Kidney (tissue), 14 donors: ENCODE results near the gene FOXA1. TPM values are rescaled to one million over a fixed set of nuclear protein-coding genes. Genes with fewer than 3 reads are reported as not detected.

Experiments used
- DNase-seq, 5 donors: peaks; one replicate each; pipeline ENCODE4 v3.0.0-alpha.2; 2013 to 2020
- FAIRE-seq: peaks from 2 replicates; lab custom pipeline; 2012; peaks lifted over from hg19 to GRCh38; lab: Jason Lieb, UNC
- H3K27ac ChIP-seq, 2 donors: one replicate each; pipeline ENCODE4 v1.7.0; 2013; ENCODE audit warnings: low read depth in 2 of 2, low read length in 2 of 2, inconsistent platforms in 1 of 2
- H3K27me3 ChIP-seq: one replicate; pipeline ENCODE4 v1.7.1; 2013; ENCODE audit warnings: low read length, inconsistent platforms; ENCODE audit not compliant: control insufficient read depth, insufficient read depth
- H3K36me3 ChIP-seq, 3 donors: one replicate each; pipeline versions ENCODE4 v1.7.0 to v1.7.1; 2013; ENCODE audit warnings: low read length in 3 of 3, control low read depth in 1 of 3, inconsistent platforms in 1 of 3; ENCODE audit not compliant: insufficient read depth in 3 of 3, control insufficient read depth in 2 of 3
- H3K4me1 ChIP-seq, 3 donors: one replicate each; pipeline versions ENCODE4 v1.7.0 to v1.7.1; 2013; ENCODE audit warnings: low read length in 3 of 3, inconsistent platforms in 1 of 3, low read depth in 1 of 3; ENCODE audit not compliant: control insufficient read depth in 2 of 3, insufficient read depth in 2 of 3
- H3K4me3 ChIP-seq, 3 donors: one replicate each; pipeline versions ENCODE4 v1.7.0 to v1.8.1; 2013; ENCODE audit warnings: low read length in 3 of 3, control low read depth in 1 of 3, inconsistent platforms in 1 of 3
- H3K9ac ChIP-seq, 3 donors: one replicate each; pipeline versions ENCODE4 v1.7.0 to v1.7.1; 2013; ENCODE audit warnings: low read length in 3 of 3, control low read depth in 1 of 3, inconsistent platforms in 1 of 3
- H3K9me3 ChIP-seq, 3 donors: one replicate each; pipeline versions ENCODE4 v1.7.0 to v1.7.1; 2013; ENCODE audit warnings: low read length in 3 of 3, control low read depth in 1 of 3, inconsistent platforms in 1 of 3; ENCODE audit not compliant: control insufficient read depth in 2 of 3, insufficient read depth in 1 of 3
- intact Hi-C: fragments of 100-400 bp; cut with DNase I; formaldehyde crosslinking; loops from one replicate; pipeline ENCODE4 v1.11.1; 2022
- polyA plus RNA-seq: library from polyadenylated mRNA; stranded (reverse); fragments of 350-450 nt; fragmentation: Illumina TruSeq; extraction: RNeasy Lipid Tissue Mini Kit (QIAGEN cat#74804); gene quantifications from one replicate; pipeline ENCODE4 v1.2.3, GENCODE V29; 2014; ENCODE audit warnings: low read depth, low replicate concordance; ENCODE audit not compliant: insufficient read depth
- total RNA-seq: library from RNA; stranded (reverse); fragmentation: NEBNext Ultra II Directional; extraction: Animal tissue kit (Norgen Biotek cat#: 25700); gene quantifications from one replicate; pipeline ENCODE4 v1.2.1, GENCODE V29; 2021
- TF ChIP-seq, protein P1 (sequence below): IDR thresholded peaks from 3 replicates; pipeline ENCODE4 v1.5.1; 2012; ENCODE audit warnings: mild to moderate bottlenecking, moderate library complexity, borderline replicate concordance; ENCODE audit not compliant: insufficient read depth; ENCODE audit errors: extremely low read depth
- donor health status: control.
- donor health status: control.
- donor health status: control.
- donor health status: control.
- donor health status: control.
- donor health status: DM: yes; HTN: yes; CAD: no.
- donor health status: Normal renal cell carcinoma (clear cell type).

The FOXA1 gene
- total and polyA plus RNA-seq, 2 donors from 2014 or later = not detected

DNA sequence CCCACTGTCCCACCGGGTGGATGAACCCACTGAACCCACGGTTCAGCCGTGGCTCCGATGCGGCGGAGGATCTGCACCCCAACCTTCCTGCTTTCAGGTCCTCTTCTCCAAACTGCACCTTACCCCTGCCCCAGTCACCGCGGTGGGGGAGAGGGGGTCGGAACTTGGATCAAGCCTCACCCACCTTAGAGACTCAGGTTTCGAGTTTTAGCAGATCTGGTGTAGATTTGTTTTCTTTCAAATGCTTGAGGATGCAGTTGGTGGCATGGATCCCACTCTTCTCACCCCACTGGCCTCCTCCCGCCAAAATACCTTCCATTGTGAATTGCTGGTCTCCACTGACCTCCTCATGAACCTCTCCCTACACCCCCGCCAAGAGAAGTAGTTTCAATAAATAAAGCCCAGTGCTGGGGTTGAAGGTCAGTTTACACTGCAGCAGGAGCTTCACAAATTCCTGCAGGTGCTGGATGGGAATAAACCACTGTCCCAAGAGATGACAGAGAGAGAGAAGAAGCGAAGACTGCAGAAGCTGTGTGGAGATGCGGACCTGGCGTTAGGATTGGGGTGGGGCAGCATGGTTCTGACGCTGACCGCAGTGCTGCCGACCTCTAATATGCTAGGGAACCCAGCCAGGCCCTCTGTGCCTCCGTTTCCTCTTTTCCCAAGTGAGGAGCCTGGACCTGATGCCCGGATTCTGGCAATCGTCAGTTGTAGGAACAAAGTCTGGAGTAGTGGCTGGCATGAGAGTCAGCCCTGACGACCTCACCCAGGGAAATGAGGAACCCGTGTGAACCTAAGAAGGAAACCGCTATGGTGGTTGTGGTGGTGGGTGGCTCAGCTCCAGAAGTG, 7.8 kb upstream of the FOXA1 start:
- Histone ChIP-seq H3K9me3 (no peaks in the 10 kb centered on the region), H3K27me3 (peaks cover 77% of the 10 kb centered on the region), H3K27ac (no peak overlapping the region), H3K4me3 (no peak overlapping the region), H3K9ac (no peak overlapping the region), H3K36me3 (no peaks in the 10 kb centered on the region), H3K4me1 (peaks cover 0 to 3% (median 0%) of the 10 kb centered on the region in 3 donors)
- TF ChIP-seq, protein P1, sequence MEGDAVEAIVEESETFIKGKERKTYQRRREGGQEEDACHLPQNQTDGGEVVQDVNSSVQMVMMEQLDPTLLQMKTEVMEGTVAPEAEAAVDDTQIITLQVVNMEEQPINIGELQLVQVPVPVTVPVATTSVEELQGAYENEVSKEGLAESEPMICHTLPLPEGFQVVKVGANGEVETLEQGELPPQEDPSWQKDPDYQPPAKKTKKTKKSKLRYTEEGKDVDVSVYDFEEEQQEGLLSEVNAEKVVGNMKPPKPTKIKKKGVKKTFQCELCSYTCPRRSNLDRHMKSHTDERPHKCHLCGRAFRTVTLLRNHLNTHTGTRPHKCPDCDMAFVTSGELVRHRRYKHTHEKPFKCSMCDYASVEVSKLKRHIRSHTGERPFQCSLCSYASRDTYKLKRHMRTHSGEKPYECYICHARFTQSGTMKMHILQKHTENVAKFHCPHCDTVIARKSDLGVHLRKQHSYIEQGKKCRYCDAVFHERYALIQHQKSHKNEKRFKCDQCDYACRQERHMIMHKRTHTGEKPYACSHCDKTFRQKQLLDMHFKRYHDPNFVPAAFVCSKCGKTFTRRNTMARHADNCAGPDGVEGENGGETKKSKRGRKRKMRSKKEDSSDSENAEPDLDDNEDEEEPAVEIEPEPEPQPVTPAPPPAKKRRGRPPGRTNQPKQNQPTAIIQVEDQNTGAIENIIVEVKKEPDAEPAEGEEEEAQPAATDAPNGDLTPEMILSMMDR = no peak
- DNase-seq (peak in 2 of 5 donors; percentile 14), FAIRE-seq (no peak)
- intact Hi-C loops = no loop called here

DNA sequence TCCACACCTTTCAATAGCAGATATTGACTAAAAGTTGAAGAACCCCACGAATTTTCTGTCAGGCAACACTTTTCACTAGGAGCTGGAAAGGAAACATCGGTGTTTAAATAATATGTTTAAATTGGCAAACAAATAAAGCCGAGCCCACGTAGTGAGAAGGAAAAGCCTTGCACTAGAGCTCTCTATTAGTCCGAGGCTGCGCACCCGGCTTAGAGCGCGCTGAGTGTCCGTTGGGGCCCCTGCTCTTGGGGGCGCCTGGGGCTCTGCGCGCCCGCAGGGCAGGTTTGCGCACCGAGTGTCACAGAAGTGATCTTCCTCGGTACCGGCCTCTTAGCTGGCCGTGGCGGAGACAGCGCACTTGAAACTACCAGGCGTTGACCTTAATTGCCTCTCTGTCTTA, 6.8 kb upstream of the FOXA1 start:
- Histone ChIP-seq H3K9ac (no peak overlapping the region), H3K27ac (no peak overlapping the region), H3K4me1 (peaks cover 0 to 3% (median 0%) of the 10 kb centered on the region in 3 donors), H3K4me3 (no peak overlapping the region), H3K27me3 (peaks cover 86% of the 10 kb centered on the region), H3K36me3 (no peaks in the 10 kb centered on the region), H3K9me3 (no peaks in the 10 kb centered on the region)
- TF ChIP-seq, protein P1 = no peak
- DNase-seq (peak in 1 of 5 donors; percentile 8), FAIRE-seq (no peak)
- intact Hi-C loops = no loop called here

DNA sequence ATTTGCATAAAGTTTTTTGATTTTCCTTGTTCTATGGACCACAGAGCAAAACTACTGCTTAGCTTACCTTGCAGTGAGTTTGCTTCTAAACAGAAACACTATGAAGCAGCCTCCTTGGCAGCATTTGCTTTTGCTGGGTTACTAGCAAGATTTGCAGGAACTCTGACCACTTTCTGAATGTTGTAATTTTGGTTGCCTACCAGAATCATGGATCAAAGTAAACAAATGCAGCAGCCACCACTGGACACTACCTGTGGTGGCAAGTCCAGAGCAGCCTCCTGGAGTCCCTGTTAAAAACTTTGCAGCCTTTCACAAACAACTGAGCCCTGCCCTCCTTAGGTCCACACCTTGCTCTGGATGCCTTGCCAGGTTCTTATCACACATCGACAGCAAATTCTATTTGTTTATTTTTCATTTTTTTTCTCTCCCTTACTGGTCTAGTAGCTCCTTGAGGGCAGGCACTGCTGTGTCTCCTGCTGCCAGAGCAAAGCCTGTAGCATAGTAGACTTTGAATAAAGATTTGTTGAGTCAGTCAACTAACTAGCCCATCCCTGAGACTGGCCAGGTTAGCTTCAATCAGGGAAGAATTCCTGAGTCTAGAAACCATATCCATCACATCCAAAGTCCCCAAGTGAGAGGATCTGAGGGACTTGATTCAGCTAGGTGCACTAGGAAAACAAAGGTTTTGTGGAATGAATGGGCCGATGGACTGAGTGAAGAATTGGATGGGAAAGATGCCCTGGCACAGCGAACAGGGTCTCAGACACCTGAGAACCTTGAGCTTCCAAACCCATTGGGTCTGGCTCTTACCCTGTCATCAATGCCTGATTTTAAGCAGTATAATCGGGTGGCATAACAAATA, 6.1 kb upstream of the FOXA1 start:
- Histone ChIP-seq H3K36me3 (no peaks in the 10 kb centered on the region), H3K4me1 (peaks cover 0 to 3% (median 0%) of the 10 kb centered on the region in 3 donors), H3K9me3 (no peaks in the 10 kb centered on the region), H3K4me3 (no peak overlapping the region), H3K9ac (no peak overlapping the region), H3K27me3 (peaks cover 91% of the 10 kb centered on the region), H3K27ac (no peak overlapping the region)
- DNase-seq (peak in 1 of 5 donors; percentile 17), FAIRE-seq (no peak)
- TF ChIP-seq, protein P1 = no peak
- intact Hi-C loops = no loop called here
